ENCODE data around the gene CBLN1.
"Not testable (repeated sequence)": the region's sequence is repeated elsewhere in the genome, so short reads cannot be mapped to it uniquely, and the experiment has no call there.

Gene CBLN1

GRCh38 chr16:49277386-49277742, 4.3 kb downstream of the CBLN1 start:
- no peak for DNase-seq

GRCh38 chr16:49276646-49277385, 4.8 kb downstream of the CBLN1 start:
- no peak for DNase-seq

GRCh38 chr16:49275870-49276269, 5.8 kb downstream of the CBLN1 start:
- no peak for DNase-seq

GRCh38 chr16:49275050-49275730, 6.4 kb downstream of the CBLN1 start:
- no peak for DNase-seq

GRCh38 chr16:49274591-49274990, 7.0 kb downstream of the CBLN1 start:
- DNase-seq, result no peak

- no peak for DNase-seq
These were observed 7.9 kb downstream of the CBLN1 start for GRCh38 chr16:49273771-49274170.

GRCh38 chr16:49271363-49271762, 10.3 kb downstream of the CBLN1 start:
- no peak for DNase-seq

- no peak for DNase-seq
These were observed 12.4 kb downstream of the CBLN1 start for GRCh38 chr16:49269201-49269600.

GRCh38 chr16:49268667-49269066, 13.0 kb downstream of the CBLN1 start:
- DNase-seq, result no peak

- no peak for DNase-seq
These were observed 19.1 kb downstream of the CBLN1 start for GRCh38 chr16:49262501-49262900.

GRCh38 chr16:49261930-49262329, 19.7 kb downstream of the CBLN1 start:
- no peak for DNase-seq

- DNase-seq, result no peak
These were observed 20.6 kb downstream of the CBLN1 start for GRCh38 chr16:49260956-49261530.

- no peak for DNase-seq
These were observed 21.4 kb downstream of the CBLN1 start for GRCh38 chr16:49260253-49260652.

- no peak for DNase-seq
These were observed 22.3 kb downstream of the CBLN1 start for GRCh38 chr16:49259330-49259729.

- DNase-seq, result no peak
These were observed 30.9 kb downstream of the CBLN1 start for GRCh38 chr16:49250689-49251088.

GRCh38 chr16:49248227-49248626, 33.4 kb downstream of the CBLN1 start:
- DNase-seq, result no peak

GRCh38 chr16:49236216-49236615, 45.4 kb downstream of the CBLN1 start:
- DNase-seq, result no peak

GRCh38 chr16:49228335-49228734, 53.3 kb downstream of the CBLN1 start:
- not testable (repeated sequence) for DNase-seq
